Ishikawa (cell line): ENCODE results near the gene COL16A1.

Source experiments
- NFIC ChIP-seq: IDR thresholded peaks from 2 replicates; pipeline ENCODE4 v1.6.1; 2012
- TAF1 ChIP-seq: IDR thresholded peaks from 2 replicates; pipeline ENCODE4 v1.6.1; 2012; ENCODE audit warnings: low read depth, mild to moderate bottlenecking
- TF ChIP-seq, protein P1 (sequence below): IDR thresholded peaks from 2 replicates; pipeline ENCODE4 v1.6.1; 2012

DNA sequence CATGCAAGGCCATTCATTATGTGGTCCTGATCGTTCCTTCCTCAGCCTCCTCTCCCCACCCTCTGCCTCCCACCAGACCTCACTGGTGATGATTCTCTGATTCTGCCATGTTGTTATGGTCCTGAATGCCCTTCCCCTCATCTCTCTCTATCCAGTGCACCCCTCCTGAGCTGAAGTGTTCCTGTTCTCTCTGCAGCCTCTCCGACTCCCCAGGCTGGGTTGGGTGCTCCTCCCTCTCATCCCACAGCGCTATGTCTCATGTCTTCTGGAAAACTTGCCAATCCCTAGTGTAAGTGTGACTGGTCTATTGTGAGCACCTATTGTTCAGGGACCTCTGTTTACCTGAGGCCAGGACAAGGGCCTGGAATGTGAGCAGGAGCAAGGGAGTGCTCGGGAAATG, 48.1 kb downstream of the COL16A1 start:
- TF ChIP-seq, protein P1, sequence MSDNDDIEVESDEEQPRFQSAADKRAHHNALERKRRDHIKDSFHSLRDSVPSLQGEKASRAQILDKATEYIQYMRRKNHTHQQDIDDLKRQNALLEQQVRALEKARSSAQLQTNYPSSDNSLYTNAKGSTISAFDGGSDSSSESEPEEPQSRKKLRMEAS: no peak
- TF ChIP-seq TAF1: no peak
- TF ChIP-seq NFIC: no peak
